GM21390 (cell line): Measurements from ENCODE around the gene SLC12A6.
A peak's percentile ranks its signal among the peaks of the same experiment; 100 is the strongest.

ENCODE experiments used
- ATAC-seq: cut with Tn5 transposase; IDR thresholded peaks from one replicate; pipeline ENCODE4 v1.9.1; 2021; ENCODE audit not compliant: unreplicated experiment

SLC12A6 gene

GRCh38 chr15:34266751-34267150, 70.8 kb downstream of the SLC12A6 start:
- ATAC-seq: no peak

- no peak for ATAC-seq
Measured at GRCh38 chr15:34264076-34264475, 73.5 kb downstream of the SLC12A6 start.

GRCh38 chr15:34262362-34262761, 75.2 kb downstream of the SLC12A6 start:
- no peak for ATAC-seq

- no peak for ATAC-seq
Measured at GRCh38 chr15:34259566-34259965, 78.0 kb downstream of the SLC12A6 start.

- no peak for ATAC-seq
Measured at GRCh38 chr15:34258151-34258550, 79.4 kb downstream of the SLC12A6 start.

GRCh38 chr15:34252545-34252944, 85.0 kb downstream of the SLC12A6 start:
- ATAC-seq: no peak

- no peak for ATAC-seq
Measured at GRCh38 chr15:34248190-34248589, 89.4 kb downstream of the SLC12A6 start.

GRCh38 chr15:34246276-34246976, 91.2 kb downstream of the SLC12A6 start:
- no peak for ATAC-seq

- no peak for ATAC-seq
Measured at GRCh38 chr15:34243226-34243625, 94.4 kb downstream of the SLC12A6 start.

- ATAC-seq: no peak
Measured at GRCh38 chr15:34242331-34242710, 95.3 kb downstream of the SLC12A6 start.

- peak; percentile 63 for ATAC-seq
Measured at GRCh38 chr15:34241376-34242330, 95.9 kb downstream of the SLC12A6 start.

GRCh38 chr15:34240537-34240936, 97.0 kb downstream of the SLC12A6 start:
- no peak for ATAC-seq

GRCh38 chr15:34239151-34239808, 98.3 kb downstream of the SLC12A6 start:
- ATAC-seq: no peak

- no peak for ATAC-seq
Measured at GRCh38 chr15:34233614-34234013, 104.0 kb downstream of the SLC12A6 start.

GRCh38 chr15:34223904-34224596, 113.5 kb downstream of the SLC12A6 start:
- ATAC-seq: no peak

GRCh38 chr15:34217587-34218225, 119.9 kb downstream of the SLC12A6 start:
- ATAC-seq: no peak

GRCh38 chr15:34216527-34217270, 120.9 kb downstream of the SLC12A6 start:
- ATAC-seq: no peak

- no peak for ATAC-seq
Measured at GRCh38 chr15:34214135-34214534, 123.4 kb downstream of the SLC12A6 start.

- no peak for ATAC-seq
Measured at GRCh38 chr15:34213690-34214089, 123.9 kb downstream of the SLC12A6 start.
